Measurements from ENCODE around the gene SCUBE1. TPM values are rescaled to one million over a fixed set of nuclear protein-coding genes. Genes with fewer than 3 reads are reported as not detected.

SCUBE1 gene
- total RNA-seq, 1 experiment from 2014 or later = 3.9 TPM

DNA sequence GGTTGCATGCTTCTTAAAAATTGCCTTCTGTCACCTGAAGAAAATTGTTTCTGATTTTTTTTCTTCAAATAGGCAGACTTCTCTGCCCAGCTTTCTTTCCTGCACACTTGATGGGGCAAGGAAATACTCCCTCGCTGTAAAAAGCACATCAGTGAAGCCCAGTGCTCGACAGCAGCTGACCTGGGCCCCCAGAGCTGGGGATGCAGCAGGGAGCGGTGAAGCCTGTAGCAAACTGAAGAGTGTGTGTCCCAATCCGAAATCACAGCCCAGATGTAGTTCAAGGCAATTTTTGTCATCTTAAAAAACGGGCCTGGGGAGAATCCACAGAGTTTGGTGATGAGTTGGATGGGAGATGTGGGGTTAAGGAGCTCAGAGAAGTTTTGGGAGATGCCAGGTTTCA, 41.7 kb upstream of the SCUBE1 start (continued):
- TF ChIP-seq EGR1 (IDR thresholded peaks at IDR 0.05; ENCODE audit: low read depth) = no peak
- TF ChIP-seq, protein P1, sequence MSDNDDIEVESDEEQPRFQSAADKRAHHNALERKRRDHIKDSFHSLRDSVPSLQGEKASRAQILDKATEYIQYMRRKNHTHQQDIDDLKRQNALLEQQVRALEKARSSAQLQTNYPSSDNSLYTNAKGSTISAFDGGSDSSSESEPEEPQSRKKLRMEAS (IDR thresholded peaks at IDR 0.05) = no peak
- TF ChIP-seq FOSL1 (IDR thresholded peaks at IDR 0.05; ENCODE audit: low read depth) = no peak
- no peak for TF ChIP-seq EZH2phosphoT487 (IDR thresholded peaks at IDR 0.05; ENCODE audit: borderline replicate concordance)
- TF ChIP-seq CEBPB (IDR thresholded peaks at IDR 0.05; ENCODE audit: low read depth) = no peak
- no peak for TF ChIP-seq ZFX (IDR thresholded peaks at IDR 0.05)
- no peak for TF ChIP-seq YY1 (IDR thresholded peaks at IDR 0.05; ENCODE audit: extremely low read depth, insufficient replicate concordance, low read depth, low read length)
- no peak for TF ChIP-seq TCF7L2 (IDR thresholded peaks at IDR 0.05; ENCODE audit: borderline replicate concordance, extremely low read depth, insufficient read depth, insufficient read length)
- TF ChIP-seq ZBTB33 (IDR thresholded peaks at IDR 0.05; ENCODE audit: extremely low read depth, insufficient replicate concordance, low read length) = no peak
- TF ChIP-seq POLR2A (IDR thresholded peaks at IDR 0.05; ENCODE audit: borderline replicate concordance, extremely low read depth, insufficient read depth, insufficient read length) = no peak

DNA sequence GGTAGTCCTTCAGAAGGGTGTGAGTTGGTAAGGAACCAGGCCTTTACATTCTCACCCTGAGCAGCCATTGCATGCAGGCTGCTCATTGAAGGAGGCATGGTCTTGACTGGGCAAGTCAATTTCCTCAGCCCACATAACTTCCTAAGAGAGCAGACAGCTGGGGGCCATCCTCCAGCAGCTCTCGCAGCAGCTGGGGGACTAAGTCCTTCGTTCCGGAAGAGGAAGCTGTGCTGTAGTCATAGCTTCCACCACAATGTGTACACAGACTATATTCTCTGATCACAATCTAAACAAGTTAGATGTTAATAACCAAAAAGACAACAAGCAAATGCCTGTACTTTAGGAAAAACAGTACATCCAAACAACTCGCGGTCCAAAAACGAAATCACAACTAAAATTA, 38.5 kb upstream of the SCUBE1 start:
- 0 out of 2 replicates have a peak, but pooled peaks cover 3% of the 10 kb centered on the region for H3K27me3 ChIP-seq (ENCODE audit: insufficient read depth, low read length)
- BruUV-seq (replicated peaks) = no TSS peak

More for the DNA sequence above, 38.5 kb upstream of the SCUBE1 start:
- Histone ChIP-seq H2AFZ (ENCODE audit: low read depth, low read length, poor library complexity, severe bottlenecking) (no peak overlapping the region), H3K4me1 (ENCODE audit: control insufficient read depth in 1 of 2, insufficient read depth in 2 of 2, low read length in 2 of 2) (no peaks in the 10 kb centered on the region), H4K20me1 (ENCODE audit: insufficient read depth) (no peaks in the 10 kb centered on the region), H3K4me2 (ENCODE audit: low read length) (no peak overlapping the region), H3K79me2 (ENCODE audit: insufficient read depth, low read length) (no peaks in the 10 kb centered on the region), H3K27ac (ENCODE audit: low read depth, low read length) (no peak overlapping the region), H3K9me2 (ENCODE audit: insufficient read depth) (no peaks in the 10 kb centered on the region), H3K36me3 (ENCODE audit: control insufficient read depth in 1 of 2, insufficient read depth in 2 of 2, low read length in 2 of 2) (no peaks in the 10 kb centered on the region), H3K9me3 (ENCODE audit: control insufficient read depth in 1 of 2, insufficient read depth in 1 of 2, low read depth in 1 of 2, low read length in 2 of 2) (no peaks in the 10 kb centered on the region), H3K9ac (ENCODE audit: low read length) (no peak overlapping the region), H3K4me3 (replicated peaks in 1 of 2; ENCODE audit: low read depth in 1 of 2, low read length in 2 of 2) (no peak overlapping the region)
- ChIA-PET CTCF (interaction anchor here (0.8 to 6.5 kb wide), 2 partner anchors 108 to 150 kb away, joined by 3 to 48 read pairs; no protein-coding TSS in a partner anchor), RAD21 (ENCODE audit: low non-redundant PET in 1 of 2, low total read pairs in 2 of 2, uncharacterized antibody in 2 of 2, unreplicated experiment in 2 of 2) (no interaction called here), POLR2A (no interaction called here)
- TF ChIP-seq CEBPB (IDR thresholded peaks at IDR 0.05; ENCODE audit: low read depth) (no peak), SRF (IDR thresholded peaks at IDR 0.05; ENCODE audit: low read depth) (no peak), POLR2AphosphoS5 (IDR thresholded peaks at IDR 0.05; ENCODE audit: low read depth, low read length) (no peak), ZFX (IDR thresholded peaks at IDR 0.05) (no peak), POLR2A (IDR thresholded peaks at IDR 0.05; ENCODE audit: borderline replicate concordance, extremely low read depth, insufficient read depth, insufficient read length) (no peak), SIN3A (IDR thresholded peaks at IDR 0.05; ENCODE audit: low read depth) (no peak), TCF7L2 (IDR thresholded peaks at IDR 0.05; ENCODE audit: borderline replicate concordance, extremely low read depth, insufficient read depth, insufficient read length) (no peak), SP1 (IDR thresholded peaks at IDR 0.05; ENCODE audit: low read depth) (no peak), ATF3 (IDR thresholded peaks at IDR 0.05) (no peak), CBX3 (IDR thresholded peaks at IDR 0.05; ENCODE audit: low read depth) (no peak), EZH2phosphoT487 (IDR thresholded peaks at IDR 0.05; ENCODE audit: borderline replicate concordance) (no peak), ELF1 (IDR thresholded peaks at IDR 0.05; ENCODE audit: borderline replicate concordance, low read depth) (no peak), EZH2 (IDR thresholded peaks at IDR 0.05) (no peak), FOSL1 (IDR thresholded peaks at IDR 0.05; ENCODE audit: low read depth) (no peak), JUND (IDR thresholded peaks at IDR 0.05) (no peak), ZNF274 (IDR thresholded peaks at IDR 0.05; ENCODE audit: low read depth, low read length) (no peak), YY1 (IDR thresholded peaks at IDR 0.05; ENCODE audit: extremely low read depth, insufficient replicate concordance, low read depth, low read length) (no peak)
- TF ChIP-seq, protein P1 (IDR thresholded peaks at IDR 0.05) = no peak
- TF ChIP-seq, protein P2, sequence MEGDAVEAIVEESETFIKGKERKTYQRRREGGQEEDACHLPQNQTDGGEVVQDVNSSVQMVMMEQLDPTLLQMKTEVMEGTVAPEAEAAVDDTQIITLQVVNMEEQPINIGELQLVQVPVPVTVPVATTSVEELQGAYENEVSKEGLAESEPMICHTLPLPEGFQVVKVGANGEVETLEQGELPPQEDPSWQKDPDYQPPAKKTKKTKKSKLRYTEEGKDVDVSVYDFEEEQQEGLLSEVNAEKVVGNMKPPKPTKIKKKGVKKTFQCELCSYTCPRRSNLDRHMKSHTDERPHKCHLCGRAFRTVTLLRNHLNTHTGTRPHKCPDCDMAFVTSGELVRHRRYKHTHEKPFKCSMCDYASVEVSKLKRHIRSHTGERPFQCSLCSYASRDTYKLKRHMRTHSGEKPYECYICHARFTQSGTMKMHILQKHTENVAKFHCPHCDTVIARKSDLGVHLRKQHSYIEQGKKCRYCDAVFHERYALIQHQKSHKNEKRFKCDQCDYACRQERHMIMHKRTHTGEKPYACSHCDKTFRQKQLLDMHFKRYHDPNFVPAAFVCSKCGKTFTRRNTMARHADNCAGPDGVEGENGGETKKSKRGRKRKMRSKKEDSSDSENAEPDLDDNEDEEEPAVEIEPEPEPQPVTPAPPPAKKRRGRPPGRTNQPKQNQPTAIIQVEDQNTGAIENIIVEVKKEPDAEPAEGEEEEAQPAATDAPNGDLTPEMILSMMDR (IDR thresholded peaks at IDR 0.05 in 2 of 3, conservative IDR thresholded peaks at IDR 0.05 in 1 of 3; ENCODE audit: borderline replicate concordance in 1 of 3, insufficient read depth in 1 of 3, low read depth in 2 of 3, low read length in 2 of 3) = no peak
- no peak for ATAC-seq
- intact Hi-C loops (cut with micrococcal nuclease) = no loop called here
- DNase-seq (ENCODE audit: low read depth, low spot score) = no peak

All from HCT116 (cell line).